Measurements from ENCODE around the gene CHN2.

Gene CHN2

GRCh38 chr7:29269935-29270334 is 75.4 kb downstream of the CHN2 start:
- DNase-seq (ENCODE audit: low read depth): no peak
- no peak overlapping the region for H3K4me3 ChIP-seq (ENCODE audit: low read length)
- no peak for TF ChIP-seq CTCF (conservative IDR thresholded peaks at IDR 0.05; ENCODE audit: low read depth, low read length)

GRCh38 chr7:29270594-29271318 is 76.2 kb downstream of the CHN2 start:
- no peak overlapping the region for H3K4me3 ChIP-seq (ENCODE audit: low read length)
- no peak for DNase-seq (ENCODE audit: low read depth)
- TF ChIP-seq CTCF (conservative IDR thresholded peaks at IDR 0.05; ENCODE audit: low read depth, low read length): no peak

- DNase-seq (ENCODE audit: low read depth): no peak
- no peak for TF ChIP-seq CTCF (conservative IDR thresholded peaks at IDR 0.05; ENCODE audit: low read depth, low read length)
- H3K4me3 ChIP-seq (ENCODE audit: low read length): no peak overlapping the region
These were observed 76.7 kb downstream of the CHN2 start for GRCh38 chr7:29271319-29271658.

- no peak for TF ChIP-seq CTCF (conservative IDR thresholded peaks at IDR 0.05; ENCODE audit: low read depth, low read length)
- no peak overlapping the region for H3K4me3 ChIP-seq (ENCODE audit: low read length)
- DNase-seq (ENCODE audit: low read depth): no peak
These were observed 77.5 kb downstream of the CHN2 start for GRCh38 chr7:29272057-29272456.

- no peak for DNase-seq (ENCODE audit: low read depth)
- TF ChIP-seq CTCF (conservative IDR thresholded peaks at IDR 0.05; ENCODE audit: low read depth, low read length): no peak
- no peak overlapping the region for H3K4me3 ChIP-seq (ENCODE audit: low read length)
These were observed 79.8 kb downstream of the CHN2 start for GRCh38 chr7:29274146-29275017.

GRCh38 chr7:29275018-29275318 is 80.4 kb downstream of the CHN2 start:
- no peak overlapping the region for H3K4me3 ChIP-seq (ENCODE audit: low read length)
- DNase-seq (ENCODE audit: low read depth): no peak
- no peak for TF ChIP-seq CTCF (conservative IDR thresholded peaks at IDR 0.05; ENCODE audit: low read depth, low read length)

- H3K4me3 ChIP-seq (ENCODE audit: low read length): no peak overlapping the region
- DNase-seq (ENCODE audit: low read depth): no peak
- no peak for TF ChIP-seq CTCF (conservative IDR thresholded peaks at IDR 0.05; ENCODE audit: low read depth, low read length)
These were observed 80.9 kb downstream of the CHN2 start for GRCh38 chr7:29275493-29275892.
